GM08714 (cell line): ENCODE results near the gene NEK3.
"Not testable (repeated sequence)": the region's sequence is repeated elsewhere in the genome, so short reads cannot be mapped to it uniquely, and the experiment has no call there.

ENCODE experiments used
- H3K4me3 ChIP-seq: fragments of 200-500 bp; sonication (Bioruptor generic); 2 replicates; pipeline ENCODE4 v1.5.1; 2014; ENCODE audit warnings: mild to moderate bottlenecking, low read length, inconsistent platforms
- ZNF274 ChIP-seq: IDR thresholded peaks from 2 replicates; pipeline ENCODE4 v1.6.1; 2012; ENCODE audit warnings: mild to moderate bottlenecking, low read depth, low read length

The NEK3 gene

DNA sequence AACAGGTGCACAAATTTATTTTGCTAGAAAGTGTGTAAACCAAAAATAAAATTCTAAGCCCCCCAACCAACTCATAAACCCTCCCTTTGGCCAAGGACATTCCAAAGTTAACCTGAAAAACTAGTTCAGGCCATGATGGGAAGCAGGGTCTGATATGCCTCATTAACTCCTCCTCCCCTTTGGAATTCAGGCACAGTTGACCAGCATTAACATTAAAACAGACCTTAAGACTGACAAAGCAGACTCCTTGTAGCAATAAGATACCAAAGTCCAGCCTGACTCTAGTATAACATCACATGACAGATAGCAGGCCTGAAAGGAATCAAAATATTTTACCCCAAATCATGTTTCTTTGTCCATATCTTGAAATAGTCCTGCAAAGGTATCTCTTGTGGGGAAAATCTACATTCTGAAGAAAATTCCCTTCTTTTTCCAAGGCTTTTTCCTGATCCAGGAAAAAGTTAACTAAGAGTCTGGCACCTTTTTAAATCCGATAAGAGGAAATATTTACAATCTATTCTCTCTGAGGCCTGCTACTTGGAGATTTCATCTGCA lies 50.2 kb downstream of the NEK3 start:
- no peak overlapping the region for H3K4me3 ChIP-seq
- no peak for TF ChIP-seq ZNF274

- no peak for TF ChIP-seq ZNF274
- no peak overlapping the region for H3K4me3 ChIP-seq
These were observed 53.6 kb downstream of the NEK3 start for GRCh38 chr13:52105841-52106240.

DNA sequence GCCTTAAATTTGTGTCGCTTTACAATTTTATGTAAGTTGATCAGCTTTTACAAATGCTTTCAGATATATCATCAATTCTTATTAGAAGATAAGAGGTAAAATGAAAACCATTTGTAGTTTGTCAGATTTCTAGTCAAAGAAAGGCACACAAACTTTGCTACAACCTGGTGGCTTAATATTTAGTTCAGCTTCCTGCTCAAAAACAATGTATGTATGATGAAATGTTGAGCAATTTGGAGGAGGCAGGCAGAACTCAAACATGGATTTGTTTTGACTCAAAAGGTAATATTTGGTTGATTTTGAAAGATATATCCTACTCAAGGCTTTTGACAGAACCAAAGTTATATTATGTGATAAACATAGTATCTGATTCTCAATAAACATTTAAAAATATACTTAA lies 54.8 kb downstream of the NEK3 start:
- no peak for TF ChIP-seq ZNF274
- H3K4me3 ChIP-seq, result no peak overlapping the region

DNA sequence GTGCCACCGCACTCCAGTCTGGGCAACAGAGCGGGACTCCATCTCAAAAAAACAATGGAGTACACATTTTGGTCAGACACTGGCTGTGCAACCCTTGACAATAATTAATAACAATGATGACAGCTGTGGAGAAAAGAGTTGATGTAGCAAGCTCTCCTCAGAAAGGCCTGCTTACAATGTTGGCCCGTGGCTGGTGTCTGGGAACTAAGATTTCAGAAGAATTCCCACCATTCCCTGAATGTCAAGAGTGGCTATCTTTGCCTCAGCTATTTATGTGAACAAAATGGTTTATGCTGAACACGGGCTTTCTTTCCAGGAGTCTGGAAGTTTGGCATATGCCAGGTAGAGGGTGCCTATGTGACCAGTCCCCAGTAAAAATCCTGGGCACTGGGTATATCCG lies 56.0 kb downstream of the NEK3 start:
- no peak for TF ChIP-seq ZNF274
- H3K4me3 ChIP-seq, result no peak overlapping the region

DNA sequence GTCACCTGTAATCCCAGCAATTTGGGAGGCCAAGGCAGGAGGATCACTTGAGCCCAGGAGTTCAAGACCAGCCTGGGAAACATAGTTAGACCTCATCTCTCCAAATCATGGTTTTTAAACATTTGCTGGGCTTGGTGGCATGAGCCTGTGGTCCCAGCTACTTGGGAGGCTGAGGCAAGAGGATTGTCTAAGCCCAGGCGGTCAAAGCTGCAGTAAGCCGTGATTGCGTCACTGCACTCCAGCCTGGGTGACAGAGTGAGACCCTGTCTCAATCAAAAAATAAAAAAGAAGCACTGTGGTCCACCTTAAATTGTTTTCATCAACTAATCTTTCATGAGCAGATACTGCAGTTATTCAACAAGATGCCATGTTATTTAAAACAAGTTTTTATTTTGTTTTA lies 57.0 kb downstream of the NEK3 start:
- not testable (repeated sequence) for H3K4me3 ChIP-seq

- TF ChIP-seq ZNF274, result no peak
These were observed 62.2 kb downstream of the NEK3 start for GRCh38 chr13:52097197-52097596.

GRCh38 chr13:52096748-52097147 lies 62.6 kb downstream of the NEK3 start:
- no peak for TF ChIP-seq ZNF274

More at GRCh38 chr13:52097197-52097596, 62.2 kb downstream of the NEK3 start:
- H3K4me3 ChIP-seq, result no peak overlapping the region

GRCh38 chr13:52096062-52096461 lies 63.3 kb downstream of the NEK3 start:
- no peak for TF ChIP-seq ZNF274
- H3K4me3 ChIP-seq, result no peak overlapping the region

More at GRCh38 chr13:52096748-52097147, 62.6 kb downstream of the NEK3 start:
- no peak overlapping the region for H3K4me3 ChIP-seq

- TF ChIP-seq ZNF274, result no peak
- H3K4me3 ChIP-seq, result no peak overlapping the region
These were observed 67.3 kb downstream of the NEK3 start for GRCh38 chr13:52092087-52092486.

DNA sequence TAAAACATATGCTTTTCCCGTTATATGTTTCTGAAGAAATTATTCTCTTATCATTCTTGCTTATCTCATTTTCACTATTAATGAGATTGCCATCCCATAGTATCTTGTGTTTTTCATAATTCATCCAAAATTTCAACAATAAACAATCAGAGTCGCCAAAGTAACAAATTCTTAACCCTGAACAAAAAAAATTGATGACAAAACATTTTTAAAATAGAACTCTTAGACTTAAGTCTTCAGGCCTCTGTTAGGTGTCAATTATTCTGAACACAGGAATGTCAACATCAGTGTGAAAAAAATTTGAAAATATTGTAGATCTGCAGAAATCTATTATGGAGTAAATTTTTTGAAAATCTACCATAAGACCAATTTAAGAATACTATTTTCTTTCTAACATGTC lies 67.9 kb downstream of the NEK3 start:
- no peak for TF ChIP-seq ZNF274
- no peak overlapping the region for H3K4me3 ChIP-seq

DNA sequence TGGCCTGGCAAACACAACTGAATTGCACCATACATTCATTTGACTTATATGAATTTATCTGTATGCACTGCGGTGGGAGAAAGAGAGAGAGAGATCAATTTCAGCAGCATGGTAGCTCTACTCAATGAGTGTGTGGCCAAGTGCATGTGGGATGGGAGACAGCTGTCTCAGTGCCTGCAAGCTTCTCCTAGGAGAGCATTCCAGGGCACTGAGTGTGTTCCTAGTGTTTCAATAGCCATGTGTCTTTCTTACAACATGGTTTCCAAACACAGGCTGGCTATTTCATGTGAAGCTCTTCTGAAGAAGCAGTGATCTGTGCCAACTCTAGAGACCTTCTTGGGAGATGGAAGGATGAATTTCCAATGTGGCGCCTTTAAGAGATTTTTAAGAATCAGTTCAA lies 74.0 kb downstream of the NEK3 start:
- TF ChIP-seq ZNF274, result no peak
- H3K4me3 ChIP-seq, result no peak overlapping the region

GRCh38 chr13:52084981-52085380 lies 74.4 kb downstream of the NEK3 start:
- not testable (repeated sequence) for H3K4me3 ChIP-seq
